Breast epithelium (tissue), 3 donors: Measurements from ENCODE around the gene SYT7.

Source experiments
- CTCF ChIP-seq, 3 donors: fragments of 450-650 bp; IDR thresholded peaks; one replicate each; pipeline ENCODE4 v1.5.1; 2016 to 2017; ENCODE audit warnings: antibody characterized with exemption in 3 of 3, mild to moderate bottlenecking in 3 of 3, moderate library complexity in 3 of 3
- POLR2A ChIP-seq: fragments of 450-650 bp; IDR thresholded peaks from one replicate; pipeline ENCODE4 v1.6.1; 2016; ENCODE audit warnings: antibody characterized with exemption, mild to moderate bottlenecking, moderate library complexity

- no peak for TF ChIP-seq CTCF (IDR thresholded peaks at IDR 0.05)
- TF ChIP-seq POLR2A = no peak
These were observed 35.0 kb downstream of the SYT7 start for GRCh38 chr11:61545921-61546320.
